ENCODE data around the gene PRKCH. TPM values are rescaled to one million over a fixed set of nuclear protein-coding genes. Genes with fewer than 3 reads are reported as not detected.
A peak's percentile ranks its signal among the peaks of the same experiment; 100 is the strongest.

Gene PRKCH
- total RNA-seq, 3 donors from 2014 or later (not counting 1 experiment from before 2014, with no cell fraction given), result 610 to 756 (median 618) TPM

- intact Hi-C loops (cut with micrococcal nuclease), result loop anchor here (5.0 kb wide), 1 partner anchor 34 kb away; the partner anchor contains the start of gene PRKCH
- no peak overlapping the region for H3K4me3 ChIP-seq (ENCODE audit: low read length)
- no peak overlapping the region for H3K27ac Mint-ChIP-seq
- H3K4me3 Mint-ChIP-seq, result peak overlapping the region; percentile 71
- H3K4me1 ChIP-seq (ENCODE audit: control insufficient read depth, insufficient read depth, low read length), result peaks cover 60% of the 10 kb centered on the region
- H3K4me1 Mint-ChIP-seq, result peaks cover 97 to 100% of the 10 kb centered on the region in 2 donors
- TF ChIP-seq CTCF (IDR thresholded peaks at IDR 0.05), result no peak
- H3K27me3 ChIP-seq (ENCODE audit: control insufficient read depth, insufficient read depth, low read length), result no peaks in the 10 kb centered on the region
- DNase-seq, result peak in 1 of 2 donors; percentile 59
- peaks cover 10% of the 10 kb centered on the region for H3K36me3 ChIP-seq (ENCODE audit: control insufficient read depth, insufficient read depth, low read length)
- H3K9me3 Mint-ChIP-seq, result no peaks in the 10 kb centered on the region
- H3K9me3 ChIP-seq (ENCODE audit: control insufficient read depth, insufficient read depth, low read length), result no peaks in the 10 kb centered on the region
- peak overlapping the region; percentile 51 for H3K27ac ChIP-seq (ENCODE audit: low read length)
- no peaks in the 10 kb centered on the region for H3K27me3 Mint-ChIP-seq (ENCODE audit: low read depth in 2 of 2)
- H3K36me3 Mint-ChIP-seq, result peaks cover 6% of the 10 kb centered on the region
- ATAC-seq, result peak in 1 of 3 donors; percentile 57
- 21% methylated on average over 6 of the region's 6 CpGs for WGBS (ENCODE audit: insufficient coverage)
These were observed 34.5 kb downstream of the PRKCH start for GRCh38 chr14:61355892-61356325.

GRCh38 chr14:61357123-61357522 is 35.7 kb downstream of the PRKCH start:
- no peak for TF ChIP-seq CTCF (IDR thresholded peaks at IDR 0.05)
- H3K27me3 ChIP-seq (ENCODE audit: control insufficient read depth, insufficient read depth, low read length), result no peaks in the 10 kb centered on the region
- intact Hi-C loops (cut with micrococcal nuclease), result loop anchor here (5.0 kb wide), 1 partner anchor 35 kb away; the partner anchor contains the start of gene PRKCH
- H3K4me3 ChIP-seq (ENCODE audit: low read length), result no peak overlapping the region
- peaks cover 53% of the 10 kb centered on the region for H3K4me1 ChIP-seq (ENCODE audit: control insufficient read depth, insufficient read depth, low read length)
- WGBS (ENCODE audit: insufficient coverage), result 78% methylated on average over 4 of the region's 4 CpGs
- peaks cover 13% of the 10 kb centered on the region for H3K36me3 ChIP-seq (ENCODE audit: control insufficient read depth, insufficient read depth, low read length)
- Mint-ChIP-seq H3K27me3 (ENCODE audit: low read depth in 2 of 2) (no peaks in the 10 kb centered on the region), H3K36me3 (peaks cover 6% of the 10 kb centered on the region), H3K4me3 (peak overlapping the region; percentile 66), H3K4me1 (peaks cover 91 to 94% of the 10 kb centered on the region in 2 donors), H3K27ac (no peak overlapping the region), H3K9me3 (no peaks in the 10 kb centered on the region)
- no peaks in the 10 kb centered on the region for H3K9me3 ChIP-seq (ENCODE audit: control insufficient read depth, insufficient read depth, low read length)
- no peak for ATAC-seq
- H3K27ac ChIP-seq (ENCODE audit: low read length), result no peak overlapping the region
- no peak for DNase-seq

- Mint-ChIP-seq H3K4me3 (peak overlapping the region; percentile 66), H3K27ac (no peak overlapping the region), H3K36me3 (peaks cover 6% of the 10 kb centered on the region), H3K4me1 (peaks cover 75 to 79% of the 10 kb centered on the region in 2 donors), H3K9me3 (no peaks in the 10 kb centered on the region), H3K27me3 (ENCODE audit: low read depth in 2 of 2) (no peaks in the 10 kb centered on the region)
- Histone ChIP-seq H3K9me3 (ENCODE audit: control insufficient read depth, insufficient read depth, low read length) (no peaks in the 10 kb centered on the region), H3K27ac (ENCODE audit: low read length) (no peak overlapping the region), H3K4me3 (ENCODE audit: low read length) (no peak overlapping the region), H3K4me1 (ENCODE audit: control insufficient read depth, insufficient read depth, low read length) (peaks cover 58% of the 10 kb centered on the region), H3K36me3 (ENCODE audit: control insufficient read depth, insufficient read depth, low read length) (peaks cover 13% of the 10 kb centered on the region), H3K27me3 (ENCODE audit: control insufficient read depth, insufficient read depth, low read length) (no peaks in the 10 kb centered on the region)
- DNase-seq (no peak), ATAC-seq (no peak)
- intact Hi-C loops (cut with micrococcal nuclease), result loop anchor here (5.0 kb wide), 1 partner anchor 36 kb away; the partner anchor contains the start of gene PRKCH
- 72% methylated on average over 3 of the region's 3 CpGs for WGBS (ENCODE audit: insufficient coverage)
- no peak for TF ChIP-seq CTCF (IDR thresholded peaks at IDR 0.05)
These were observed 37.3 kb downstream of the PRKCH start for GRCh38 chr14:61358554-61359226.

Measured in natural killer cell (primary cell).